HFF-Myc (cell line): ENCODE data around the gene PTPN3.

Experiments used
- DNase-seq: peaks from one replicate; pipeline ENCODE4 v3.0.0-alpha.2; 2011; ENCODE audit warnings: low read depth; ENCODE audit errors: extremely low read depth
- H3K4me3 ChIP-seq: replicated peaks from 2 replicates; pipeline ENCODE4 v1.5.1; 2011; ENCODE audit warnings: low read depth, mild to moderate bottlenecking, control low read depth, low read length
- TF ChIP-seq, protein P1 (sequence below): IDR thresholded peaks from 2 replicates; pipeline ENCODE4 v1.5.1; 2012; ENCODE audit warnings: mild to moderate bottlenecking, low read depth, low read length, control low read depth; ENCODE audit errors: missing control alignments

Gene PTPN3

DNA sequence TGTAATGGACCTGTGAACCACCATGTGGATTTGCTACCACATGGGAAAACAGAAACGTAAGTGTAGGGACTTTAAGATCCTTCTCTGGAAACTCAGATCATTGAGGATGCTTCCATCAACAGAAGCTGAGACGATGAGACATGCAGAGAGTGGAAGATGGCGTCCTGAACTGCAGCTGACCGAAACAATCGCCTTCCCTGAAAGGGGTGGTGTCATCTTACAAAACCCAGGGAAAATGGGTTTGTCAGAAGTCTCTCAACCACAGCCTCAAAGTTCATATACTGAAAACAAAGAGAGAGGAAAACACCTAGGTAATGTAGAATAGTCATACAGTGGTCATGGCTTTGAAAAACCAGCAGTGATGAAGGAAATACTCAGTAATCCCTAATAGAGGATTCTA lies 6.6 kb upstream of the PTPN3 start:
- DNase-seq, result no peak
- TF ChIP-seq, protein P1, sequence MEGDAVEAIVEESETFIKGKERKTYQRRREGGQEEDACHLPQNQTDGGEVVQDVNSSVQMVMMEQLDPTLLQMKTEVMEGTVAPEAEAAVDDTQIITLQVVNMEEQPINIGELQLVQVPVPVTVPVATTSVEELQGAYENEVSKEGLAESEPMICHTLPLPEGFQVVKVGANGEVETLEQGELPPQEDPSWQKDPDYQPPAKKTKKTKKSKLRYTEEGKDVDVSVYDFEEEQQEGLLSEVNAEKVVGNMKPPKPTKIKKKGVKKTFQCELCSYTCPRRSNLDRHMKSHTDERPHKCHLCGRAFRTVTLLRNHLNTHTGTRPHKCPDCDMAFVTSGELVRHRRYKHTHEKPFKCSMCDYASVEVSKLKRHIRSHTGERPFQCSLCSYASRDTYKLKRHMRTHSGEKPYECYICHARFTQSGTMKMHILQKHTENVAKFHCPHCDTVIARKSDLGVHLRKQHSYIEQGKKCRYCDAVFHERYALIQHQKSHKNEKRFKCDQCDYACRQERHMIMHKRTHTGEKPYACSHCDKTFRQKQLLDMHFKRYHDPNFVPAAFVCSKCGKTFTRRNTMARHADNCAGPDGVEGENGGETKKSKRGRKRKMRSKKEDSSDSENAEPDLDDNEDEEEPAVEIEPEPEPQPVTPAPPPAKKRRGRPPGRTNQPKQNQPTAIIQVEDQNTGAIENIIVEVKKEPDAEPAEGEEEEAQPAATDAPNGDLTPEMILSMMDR, result no peak
- no peak overlapping the region for H3K4me3 ChIP-seq

DNA sequence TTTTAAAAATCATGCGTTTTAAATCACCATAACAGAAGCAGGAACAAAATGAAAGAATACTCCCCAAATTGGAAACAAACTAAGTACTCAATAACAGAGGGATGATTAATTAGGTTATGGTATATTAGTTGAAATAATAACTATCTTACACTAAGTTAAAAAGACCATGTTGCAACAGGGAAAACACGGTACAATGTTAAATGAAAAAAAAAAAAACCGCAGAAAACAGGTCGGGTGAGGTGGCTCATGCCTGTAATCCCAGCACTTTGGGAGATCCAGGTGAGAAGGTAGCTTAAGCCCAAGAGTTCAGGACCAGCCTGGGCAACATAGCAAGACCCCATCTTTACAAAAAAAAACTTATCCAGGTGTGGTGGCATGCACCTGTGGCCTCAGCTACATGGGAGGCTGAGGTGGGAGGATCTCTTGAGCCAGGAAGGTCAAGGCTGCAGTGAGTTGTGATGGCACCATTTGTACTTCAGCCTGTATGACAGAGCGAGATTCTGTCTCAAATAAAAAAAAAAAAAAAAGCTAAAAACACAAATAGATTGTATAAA lies 2.4 kb upstream of the PTPN3 start:
- no peak for DNase-seq
- TF ChIP-seq, protein P1, result no peak
- no peak overlapping the region for H3K4me3 ChIP-seq

DNA sequence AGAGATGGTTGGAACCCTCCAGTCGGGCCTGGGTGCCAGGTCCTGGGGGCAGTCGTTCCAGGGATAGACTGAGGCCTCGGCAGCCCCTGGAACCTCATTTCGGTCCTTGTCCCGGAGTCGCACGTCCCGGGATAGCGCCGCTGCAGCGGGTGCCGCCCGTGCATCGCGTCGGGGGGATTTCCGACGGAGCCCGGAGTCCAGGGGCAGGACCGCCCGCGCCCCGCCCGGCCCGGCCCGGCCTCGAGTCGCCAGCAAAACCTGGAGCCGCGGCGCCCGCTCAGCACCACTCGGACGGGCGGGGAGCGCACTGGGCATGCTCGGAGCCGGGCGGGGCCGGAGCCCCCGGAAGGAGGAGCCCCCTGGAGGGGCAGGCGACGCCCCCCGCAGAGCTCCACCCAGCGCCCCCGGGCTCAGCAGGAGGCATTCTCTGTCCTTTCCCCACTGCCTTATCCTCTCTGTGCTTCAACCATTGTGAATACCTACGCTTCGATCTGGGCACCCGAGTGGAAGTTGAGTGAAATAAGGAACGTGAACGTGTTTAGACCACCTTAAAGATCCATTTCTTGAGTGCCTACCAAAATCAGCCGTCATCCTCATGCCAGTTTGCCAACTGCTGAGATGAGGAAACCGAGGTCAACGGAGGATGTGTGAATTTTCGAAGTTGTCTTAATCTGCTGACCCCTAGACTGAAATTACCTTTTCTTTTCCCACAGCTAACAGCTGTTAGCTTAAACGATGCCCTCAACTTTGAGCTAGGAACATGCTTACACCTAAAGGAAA lies 1.7 kb upstream of the PTPN3 start:
- DNase-seq, result no peak
- TF ChIP-seq, protein P1, result no peak
- H3K4me3 ChIP-seq, result peak overlapping the region; percentile 16; the same call in 1 of the 2 replicates

DNA sequence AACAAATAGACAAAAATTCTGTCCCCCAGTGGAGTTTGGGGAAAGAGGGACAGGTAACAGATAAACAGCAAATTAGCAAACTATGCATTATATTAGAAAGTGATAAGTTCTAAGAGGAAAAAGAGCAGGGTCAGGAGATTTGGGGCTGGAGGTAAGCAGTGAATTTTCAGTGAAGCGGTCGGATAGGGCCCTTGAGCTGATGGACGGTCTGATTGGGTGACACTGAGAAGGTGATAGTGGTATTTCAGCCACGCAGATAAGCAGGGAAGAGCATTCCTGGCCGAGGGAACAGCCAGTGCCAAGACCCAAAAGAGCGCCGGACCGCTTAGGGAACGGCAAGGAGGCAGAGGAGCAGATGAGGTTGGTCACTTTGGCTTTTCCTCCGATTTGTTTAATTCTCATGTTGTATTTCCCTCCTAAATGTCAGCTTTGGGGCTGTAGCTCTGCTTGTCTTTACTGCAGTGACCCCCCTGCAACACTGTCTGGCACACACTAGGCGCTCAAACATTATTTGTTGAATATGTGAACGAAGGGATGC lies 1.1 kb upstream of the PTPN3 start:
- DNase-seq, result no peak
- peak overlapping the region; percentile 16; the same call in 1 of the 2 replicates for H3K4me3 ChIP-seq
- TF ChIP-seq, protein P1, result no peak

DNA sequence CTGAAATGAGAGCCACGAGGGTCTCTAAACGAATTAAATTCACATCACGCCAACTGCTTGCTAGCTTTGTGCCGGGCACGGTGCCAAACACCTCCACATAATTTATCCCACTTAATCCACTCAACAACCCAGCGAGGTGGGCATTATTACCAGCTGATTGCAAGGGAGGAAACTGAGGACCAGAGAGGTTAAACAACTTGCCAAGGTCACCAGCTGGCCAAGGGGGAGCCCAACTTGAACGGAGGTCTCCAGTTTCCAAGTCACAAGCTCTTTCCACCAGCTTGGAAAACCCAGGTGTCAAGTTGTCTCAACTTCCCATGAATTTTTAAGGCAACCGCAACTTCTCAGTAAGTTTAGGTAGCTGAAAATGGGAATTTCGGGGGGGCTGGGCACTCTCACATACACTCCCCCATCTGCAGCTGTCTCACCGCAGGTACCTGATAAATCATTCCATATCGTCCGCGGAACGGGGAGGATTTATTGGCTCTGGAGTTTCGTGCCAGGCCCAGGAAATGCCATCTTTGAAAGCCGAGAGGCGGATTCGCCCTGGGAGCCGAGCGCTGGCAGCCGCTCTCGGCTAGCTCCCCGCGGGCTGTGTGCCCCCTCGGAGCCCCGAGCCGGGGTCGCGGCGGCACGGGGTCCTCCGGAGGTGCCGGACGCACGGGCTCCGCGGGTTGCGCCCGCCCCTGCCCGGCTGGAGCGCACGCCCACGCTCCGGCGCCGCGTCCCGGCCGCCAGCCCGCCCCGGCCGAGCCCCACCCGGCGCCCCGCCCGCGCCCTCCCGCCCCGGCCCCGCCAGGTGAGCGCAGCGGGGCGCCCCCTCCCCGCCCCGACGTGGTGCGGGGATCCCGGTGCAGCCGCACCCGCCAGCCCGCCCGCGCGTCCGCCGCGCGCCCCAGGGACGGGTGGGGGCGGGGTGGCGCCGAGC lies 617 bp downstream of the PTPN3 start:
- peak overlapping the region; percentile 46 for H3K4me3 ChIP-seq
- no peak for DNase-seq
- TF ChIP-seq, protein P1, result no peak

DNA sequence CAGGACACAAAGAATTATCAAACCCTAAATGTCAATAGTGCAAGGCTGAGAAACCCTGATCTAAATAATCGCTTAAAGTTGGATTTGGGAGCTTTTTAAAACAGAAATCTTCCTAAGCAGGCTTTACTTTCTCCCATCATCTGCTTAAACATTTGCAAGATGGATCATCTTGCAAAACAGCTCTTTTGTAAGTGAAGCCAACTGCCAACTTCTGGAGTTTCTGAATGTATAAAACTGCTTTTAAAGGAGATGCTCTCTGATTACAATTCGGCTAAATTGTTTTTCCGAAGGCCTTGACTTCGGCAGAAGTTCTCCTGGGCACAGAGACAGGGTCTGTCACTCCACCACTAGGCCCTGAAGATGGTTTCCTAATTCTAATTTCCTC lies 1.3 kb downstream of the PTPN3 start:
- H3K4me3 ChIP-seq, result no peak overlapping the region
- TF ChIP-seq, protein P1, result no peak
- no peak for DNase-seq
